Sigmoid colon (tissue), 4 donors: Measurements from ENCODE around the gene HDAC4.

ENCODE experiments used
- EP300 ChIP-seq, 4 donors: sonication (generic); formaldehyde crosslinking; IDR thresholded peaks; one replicate each; pipeline ENCODE4 v1.6.1; 2017; ENCODE audit warnings: antibody characterized with exemption in 4 of 4
- POLR2A ChIP-seq, 2 donors: fragments of 450-650 bp; IDR thresholded peaks; one replicate each; pipeline ENCODE4 v1.6.1; 2016; ENCODE audit warnings: antibody characterized with exemption in 2 of 2, mild to moderate bottlenecking in 2 of 2, moderate library complexity in 2 of 2
- TF ChIP-seq, protein P1 (sequence below), 4 experiments: fragments of 450-650 bp in 3 of 4; fragments of 200-600 bp in 1 of 4; IDR thresholded peaks; one replicate each; pipeline ENCODE4 v1.5.1; 2016 to 2019; ENCODE audit warnings: antibody characterized with exemption in 4 of 4, mild to moderate bottlenecking in 3 of 4, moderate library complexity in 2 of 4

DNA sequence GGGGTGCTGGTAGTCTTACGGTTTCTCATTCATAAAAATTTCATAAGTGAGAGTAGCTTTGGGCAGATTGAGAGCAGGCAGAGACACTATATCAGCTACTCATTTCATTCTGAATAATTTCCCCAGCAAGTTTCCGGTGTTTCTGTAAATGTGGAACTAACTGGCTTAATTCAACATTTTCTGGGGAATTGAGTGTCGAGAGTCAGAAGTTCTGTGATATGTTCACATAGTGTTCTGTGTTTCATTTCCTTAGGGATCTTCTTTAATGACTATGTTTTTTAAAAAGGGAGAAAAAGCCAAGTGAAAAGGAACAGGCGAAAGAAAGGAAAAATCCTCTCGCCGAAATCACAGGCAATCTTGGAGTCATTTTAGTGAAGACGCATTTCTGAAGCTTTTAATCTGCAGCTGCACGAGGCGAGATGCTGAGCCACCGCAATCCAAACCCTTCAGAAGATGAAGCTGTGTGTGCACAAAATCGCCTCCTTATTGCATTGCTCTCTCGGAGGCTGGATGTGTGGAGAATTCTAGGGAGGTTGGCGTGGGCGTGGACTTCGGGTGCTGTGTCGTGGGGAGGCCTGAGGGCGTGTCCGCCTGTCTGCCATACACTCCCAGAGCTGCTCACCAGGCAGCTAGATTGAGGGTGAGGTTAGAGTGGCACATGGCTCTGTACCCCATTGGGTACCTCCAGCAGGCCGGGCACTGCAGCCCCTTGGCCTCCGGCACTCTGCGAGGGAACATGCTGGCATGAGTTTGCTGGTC, 38.4 kb upstream of the HDAC4 start:
- TF ChIP-seq, protein P1, sequence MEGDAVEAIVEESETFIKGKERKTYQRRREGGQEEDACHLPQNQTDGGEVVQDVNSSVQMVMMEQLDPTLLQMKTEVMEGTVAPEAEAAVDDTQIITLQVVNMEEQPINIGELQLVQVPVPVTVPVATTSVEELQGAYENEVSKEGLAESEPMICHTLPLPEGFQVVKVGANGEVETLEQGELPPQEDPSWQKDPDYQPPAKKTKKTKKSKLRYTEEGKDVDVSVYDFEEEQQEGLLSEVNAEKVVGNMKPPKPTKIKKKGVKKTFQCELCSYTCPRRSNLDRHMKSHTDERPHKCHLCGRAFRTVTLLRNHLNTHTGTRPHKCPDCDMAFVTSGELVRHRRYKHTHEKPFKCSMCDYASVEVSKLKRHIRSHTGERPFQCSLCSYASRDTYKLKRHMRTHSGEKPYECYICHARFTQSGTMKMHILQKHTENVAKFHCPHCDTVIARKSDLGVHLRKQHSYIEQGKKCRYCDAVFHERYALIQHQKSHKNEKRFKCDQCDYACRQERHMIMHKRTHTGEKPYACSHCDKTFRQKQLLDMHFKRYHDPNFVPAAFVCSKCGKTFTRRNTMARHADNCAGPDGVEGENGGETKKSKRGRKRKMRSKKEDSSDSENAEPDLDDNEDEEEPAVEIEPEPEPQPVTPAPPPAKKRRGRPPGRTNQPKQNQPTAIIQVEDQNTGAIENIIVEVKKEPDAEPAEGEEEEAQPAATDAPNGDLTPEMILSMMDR (IDR thresholded peaks at IDR 0.05): no peak
- no peak for TF ChIP-seq POLR2A (IDR thresholded peaks at IDR 0.05)
- no peak for TF ChIP-seq EP300 (IDR thresholded peaks at IDR 0.05)
